Fibroblast of mammary gland (primary cell): Measurements from ENCODE around the gene STRIP1.

Source experiments
- DNase-seq: peaks from one replicate; pipeline ENCODE4 v3.0.0-alpha.2; 2010; ENCODE audit warnings: low read depth
- H3K4me3 ChIP-seq: 2 replicates; pipeline ENCODE4 v1.5.1; 2011; ENCODE audit warnings: low read depth, mild to moderate bottlenecking, low read length, moderate library complexity; ENCODE audit not compliant: control insufficient read depth
- TF ChIP-seq, protein P1 (sequence below): conservative IDR thresholded peaks from 2 replicates; pipeline ENCODE4 v1.5.1; 2011; ENCODE audit warnings: low read depth, low read length, inconsistent platforms; ENCODE audit not compliant: control insufficient read depth, insufficient read depth

Gene STRIP1

DNA sequence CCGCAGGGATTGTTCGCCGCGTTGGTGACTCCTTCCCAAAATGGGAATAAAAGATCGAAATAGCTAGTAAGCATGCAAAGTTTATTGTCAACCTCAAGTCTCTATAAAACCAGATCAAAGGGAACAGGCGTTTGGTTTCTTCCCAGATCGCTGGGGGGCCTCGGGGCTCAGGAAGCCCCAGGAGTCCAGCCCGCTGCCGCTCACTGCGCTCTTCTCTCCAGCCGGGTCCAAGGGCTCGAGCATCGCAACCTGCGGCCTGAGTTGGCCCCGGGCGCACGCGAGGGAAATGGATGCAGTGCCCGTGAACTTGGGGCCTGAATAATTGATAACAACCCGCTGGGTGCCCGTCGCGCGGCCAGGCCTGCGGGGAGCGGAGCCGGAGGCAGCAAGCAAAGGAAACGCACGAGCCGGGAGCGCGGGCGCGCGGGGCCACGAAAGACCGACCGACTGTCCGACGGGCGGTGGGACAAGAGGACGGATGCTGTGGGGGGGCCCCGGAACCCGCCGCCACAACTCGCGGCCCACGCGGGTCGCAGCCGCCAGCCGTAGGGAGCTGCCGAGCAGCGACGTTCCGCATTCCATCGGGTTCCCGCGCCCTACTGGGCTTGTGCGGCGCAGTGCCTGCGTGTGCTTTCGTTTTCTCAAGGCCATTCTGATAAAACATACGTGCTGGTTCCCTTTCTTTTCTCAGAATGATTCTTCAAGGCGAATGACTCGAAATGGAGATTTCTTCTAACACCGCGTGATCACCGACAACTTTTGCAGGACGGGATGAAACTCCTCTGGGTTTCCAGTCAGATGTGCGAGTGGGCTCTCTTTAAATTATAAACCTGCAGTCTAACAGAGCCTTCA lies 50.0 kb downstream of the STRIP1 start:
- peak overlapping the region; percentile 27 for H3K4me3 ChIP-seq
- TF ChIP-seq, protein P1, sequence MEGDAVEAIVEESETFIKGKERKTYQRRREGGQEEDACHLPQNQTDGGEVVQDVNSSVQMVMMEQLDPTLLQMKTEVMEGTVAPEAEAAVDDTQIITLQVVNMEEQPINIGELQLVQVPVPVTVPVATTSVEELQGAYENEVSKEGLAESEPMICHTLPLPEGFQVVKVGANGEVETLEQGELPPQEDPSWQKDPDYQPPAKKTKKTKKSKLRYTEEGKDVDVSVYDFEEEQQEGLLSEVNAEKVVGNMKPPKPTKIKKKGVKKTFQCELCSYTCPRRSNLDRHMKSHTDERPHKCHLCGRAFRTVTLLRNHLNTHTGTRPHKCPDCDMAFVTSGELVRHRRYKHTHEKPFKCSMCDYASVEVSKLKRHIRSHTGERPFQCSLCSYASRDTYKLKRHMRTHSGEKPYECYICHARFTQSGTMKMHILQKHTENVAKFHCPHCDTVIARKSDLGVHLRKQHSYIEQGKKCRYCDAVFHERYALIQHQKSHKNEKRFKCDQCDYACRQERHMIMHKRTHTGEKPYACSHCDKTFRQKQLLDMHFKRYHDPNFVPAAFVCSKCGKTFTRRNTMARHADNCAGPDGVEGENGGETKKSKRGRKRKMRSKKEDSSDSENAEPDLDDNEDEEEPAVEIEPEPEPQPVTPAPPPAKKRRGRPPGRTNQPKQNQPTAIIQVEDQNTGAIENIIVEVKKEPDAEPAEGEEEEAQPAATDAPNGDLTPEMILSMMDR: no peak
- peak; percentile 19 for DNase-seq

DNA sequence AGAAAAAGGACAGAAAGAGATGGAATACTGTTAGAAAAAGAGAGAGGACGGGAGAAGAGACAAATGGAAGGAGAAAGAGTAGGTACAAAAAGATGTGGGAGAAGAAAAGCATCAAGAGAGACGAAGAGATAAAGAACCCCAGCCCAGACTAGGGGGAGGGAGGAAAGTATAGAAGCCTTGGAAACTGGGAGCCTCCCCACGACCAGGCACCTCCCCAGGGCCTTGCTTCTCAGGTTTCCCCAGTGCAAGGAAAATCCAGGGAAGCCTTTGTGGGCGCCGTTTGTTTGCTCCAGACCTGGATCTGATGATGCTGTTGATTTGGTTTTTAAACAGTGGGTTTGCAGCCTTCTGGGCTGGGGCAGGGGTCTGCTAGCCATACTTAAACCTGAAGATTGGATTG lies 51.2 kb downstream of the STRIP1 start:
- TF ChIP-seq, protein P1: no peak
- no peak for DNase-seq
- no peak overlapping the region for H3K4me3 ChIP-seq

DNA sequence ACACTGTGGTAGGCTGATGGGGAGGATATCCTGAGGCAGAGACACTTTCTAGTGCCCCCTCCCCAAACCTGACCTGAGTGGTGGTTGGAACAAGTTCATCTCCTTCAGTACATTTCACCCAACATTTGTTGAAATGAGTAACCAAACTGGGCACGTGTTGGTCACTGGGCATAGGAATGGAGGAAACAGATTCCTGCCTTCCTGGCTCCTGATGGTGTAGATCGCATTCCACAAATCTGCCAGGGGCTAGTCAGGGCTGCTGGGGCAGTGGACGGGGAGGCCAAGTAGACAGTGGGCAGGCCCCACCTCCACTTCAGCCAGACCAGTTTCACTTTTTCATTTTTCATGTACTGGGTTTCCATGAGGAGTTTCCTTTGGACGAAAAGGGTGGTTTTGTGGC lies 52.5 kb downstream of the STRIP1 start:
- DNase-seq: no peak
- TF ChIP-seq, protein P1: no peak
- no peak overlapping the region for H3K4me3 ChIP-seq

DNA sequence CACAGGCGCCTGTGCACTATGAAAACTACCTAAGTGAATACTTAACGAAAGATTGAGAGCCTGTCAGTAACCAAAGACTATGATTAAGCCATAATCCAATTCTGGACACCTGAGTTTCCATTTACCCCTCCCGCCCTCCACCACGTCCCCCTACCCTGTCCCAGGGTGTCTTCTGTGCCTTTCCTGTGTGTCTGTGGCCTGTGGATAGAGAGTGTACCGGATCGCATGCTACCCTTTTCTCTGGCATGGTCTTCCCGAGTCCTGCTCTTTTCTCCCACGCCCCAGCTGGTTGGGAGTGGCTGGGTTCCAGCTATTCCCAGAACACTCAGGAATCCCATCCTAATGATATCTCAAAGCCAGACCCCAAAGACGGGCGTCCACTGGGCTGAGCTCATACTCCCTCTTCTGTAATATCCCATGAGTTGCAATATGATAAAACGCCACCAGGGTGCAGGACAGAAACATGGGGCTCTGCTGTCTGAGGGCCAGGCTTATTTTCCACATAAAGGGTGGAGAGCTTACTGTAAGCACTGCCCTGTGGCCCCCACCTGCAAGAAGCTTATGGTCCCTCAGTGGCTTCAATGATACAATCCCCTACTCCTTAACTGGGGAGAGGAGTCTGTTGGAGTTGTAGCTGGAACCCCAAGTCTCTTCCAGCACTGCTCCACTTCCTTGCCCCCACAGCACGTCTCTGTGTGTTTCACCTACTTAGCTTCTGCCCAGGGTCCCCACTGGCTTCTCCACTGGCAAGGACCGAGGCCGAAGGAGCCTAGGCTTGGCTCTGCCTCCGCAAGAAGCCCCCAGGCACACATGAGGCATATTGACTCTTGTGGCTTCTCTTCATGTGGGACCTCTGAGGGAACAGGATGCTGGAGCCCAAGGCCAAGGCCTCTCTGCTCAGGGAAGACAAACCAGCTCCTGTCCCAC lies 53.7 kb downstream of the STRIP1 start:
- H3K4me3 ChIP-seq: no peak overlapping the region
- DNase-seq: peak; percentile 54
- TF ChIP-seq, protein P1: peak; percentile 76

DNA sequence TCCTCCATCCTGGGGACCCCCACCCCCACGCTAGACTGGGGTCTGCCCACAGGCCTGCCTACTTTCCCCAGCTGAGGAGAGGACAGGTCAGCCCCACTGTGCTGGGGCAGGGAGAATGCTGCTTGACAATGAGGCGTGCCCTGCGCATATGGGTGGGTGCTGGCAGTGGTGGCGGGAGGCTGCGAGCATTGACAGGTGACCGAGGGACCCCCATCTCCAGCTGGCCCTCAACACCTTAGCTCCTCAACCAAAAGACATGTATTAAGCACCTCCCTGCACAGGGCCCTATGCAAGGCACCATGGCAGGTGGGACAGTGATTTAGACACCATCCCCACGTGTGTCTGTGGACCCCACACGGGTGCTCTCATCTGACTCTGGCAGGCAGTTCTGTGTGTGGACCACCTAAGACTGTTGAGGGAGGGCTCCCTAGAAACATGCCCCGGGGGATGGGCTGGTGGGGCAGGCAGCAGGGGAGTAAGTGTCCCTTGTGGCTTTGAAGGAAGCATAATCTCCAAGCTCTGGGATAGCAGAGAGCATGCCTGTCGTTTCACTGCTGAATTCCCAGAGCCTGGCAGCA lies 54.4 kb downstream of the STRIP1 start:
- TF ChIP-seq, protein P1: no peak
- H3K4me3 ChIP-seq: no peak overlapping the region
- DNase-seq: no peak

DNA sequence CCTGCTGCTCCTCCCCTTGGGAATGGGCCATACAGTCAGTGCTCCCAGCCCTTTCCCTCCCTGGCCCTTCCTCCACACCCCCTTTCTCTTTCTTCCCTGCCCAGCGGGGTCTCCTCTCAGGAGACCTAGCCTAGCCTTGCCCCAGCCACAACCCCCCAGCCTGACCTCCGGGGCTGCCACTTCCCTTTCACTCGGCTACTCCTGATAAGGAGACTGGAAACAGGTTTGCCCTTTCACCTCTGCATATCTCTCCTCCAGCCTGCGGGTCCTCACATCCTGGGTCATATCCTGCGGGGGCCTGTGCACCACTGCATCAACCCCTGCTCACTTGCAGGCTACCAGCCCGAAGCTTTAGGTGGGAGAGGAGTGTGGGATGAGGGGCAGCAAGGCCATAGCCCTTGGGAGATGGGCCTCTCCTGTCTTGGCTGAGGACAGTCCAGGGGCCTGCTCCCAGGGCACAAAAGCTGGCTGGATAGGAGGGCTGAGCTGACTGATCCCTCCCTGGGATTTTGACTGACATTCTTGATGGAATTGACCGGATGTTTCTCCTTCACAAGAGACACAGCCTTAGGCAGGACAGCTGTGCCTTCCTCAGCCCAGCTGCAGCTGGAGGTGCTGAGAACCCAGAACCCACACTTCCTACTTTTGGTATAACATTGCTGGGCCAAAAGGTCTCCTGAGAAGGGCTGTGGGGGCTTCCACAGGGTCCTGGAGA lies 55.3 kb downstream of the STRIP1 start:
- H3K4me3 ChIP-seq: no peak overlapping the region
- TF ChIP-seq, protein P1: no peak
- DNase-seq: no peak
